Bronchial epithelial cell (primary cell): ENCODE results near the gene NDUFA12. TPM values are rescaled to one million over a fixed set of nuclear protein-coding genes. Genes with fewer than 3 reads are reported as not detected.
A peak's percentile ranks its signal among the peaks of the same experiment; 100 is the strongest.

Experiments
- DNase-seq: peaks from one replicate; pipeline ENCODE4 v3.0.0-alpha.2; 2010; ENCODE audit warnings: low read depth
- FAIRE-seq: peaks from 2 replicates; lab custom pipeline; 2011; peaks lifted over from hg19 to GRCh38; lab: Jason Lieb, UNC
- H3K27me3 ChIP-seq: 2 replicates; pipeline ENCODE4 v1.5.1; 2011; ENCODE audit warnings: low read length; ENCODE audit not compliant: control insufficient read depth, insufficient read depth
- H3K36me3 ChIP-seq: 2 replicates; pipeline ENCODE4 v1.5.1; 2011; ENCODE audit warnings: low read length; ENCODE audit not compliant: control insufficient read depth, insufficient read depth
- H3K4me3 ChIP-seq: 2 replicates; pipeline ENCODE4 v1.5.1; 2011; ENCODE audit warnings: mild to moderate bottlenecking, low read depth, low read length, control low read depth
- CTCF ChIP-seq: IDR thresholded peaks from 2 replicates; pipeline ENCODE4 v1.5.1; 2011; ENCODE audit warnings: mild to moderate bottlenecking, moderate library complexity, low read length, control low read depth, inconsistent platforms; ENCODE audit not compliant: insufficient read depth, severe bottlenecking
- total RNA-seq: library from RNA; depleted of rRNA; stranded (reverse); fragments of >200 nt; gene quantifications from 2 replicates; pipeline ENCODE4 v1.2.1, GENCODE V29; 2014

Gene NDUFA12
- total RNA-seq, 1 donor from 2014 or later, result 173 TPM

DNA sequence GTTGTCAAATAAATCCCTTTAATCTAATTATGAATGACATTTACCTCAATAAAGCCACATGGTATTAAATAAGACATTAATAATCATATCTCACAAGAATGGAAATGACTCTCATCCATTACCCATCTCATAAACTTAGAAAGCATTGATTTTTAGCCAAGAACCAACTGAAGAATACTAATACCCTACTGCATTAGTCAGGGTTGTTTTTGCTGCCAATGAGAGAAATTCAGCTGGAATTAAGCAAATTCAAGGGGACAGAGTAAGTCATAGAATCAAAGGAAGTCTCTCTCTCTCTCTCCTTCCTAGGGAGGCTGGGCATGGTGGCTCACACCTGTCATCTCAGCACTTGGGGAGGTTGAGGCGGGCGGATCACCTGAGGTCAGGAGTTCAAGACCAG, 41.6 kb downstream of the NDUFA12 start:
- no peaks in the 10 kb centered on the region for H3K36me3 ChIP-seq
- no peak for FAIRE-seq
- no peaks in the 10 kb centered on the region for H3K27me3 ChIP-seq
- TF ChIP-seq CTCF, result no peak
- no peak for DNase-seq
- no peak overlapping the region for H3K4me3 ChIP-seq

- Histone ChIP-seq H3K36me3 (no peaks in the 10 kb centered on the region), H3K27me3 (no peaks in the 10 kb centered on the region), H3K4me3 (no peak overlapping the region)
- no peak for FAIRE-seq
- DNase-seq, result no peak
- no peak for TF ChIP-seq CTCF
Measured at GRCh38 chr12:94961256-94961824, 42.2 kb downstream of the NDUFA12 start.

- H3K27me3 ChIP-seq, result no peaks in the 10 kb centered on the region
- H3K36me3 ChIP-seq, result no peaks in the 10 kb centered on the region
- DNase-seq (no peak), FAIRE-seq (no peak)
- no peak for TF ChIP-seq CTCF
- no peak overlapping the region for H3K4me3 ChIP-seq
Measured at GRCh38 chr12:94957006-94957405, 46.5 kb downstream of the NDUFA12 start.

DNA sequence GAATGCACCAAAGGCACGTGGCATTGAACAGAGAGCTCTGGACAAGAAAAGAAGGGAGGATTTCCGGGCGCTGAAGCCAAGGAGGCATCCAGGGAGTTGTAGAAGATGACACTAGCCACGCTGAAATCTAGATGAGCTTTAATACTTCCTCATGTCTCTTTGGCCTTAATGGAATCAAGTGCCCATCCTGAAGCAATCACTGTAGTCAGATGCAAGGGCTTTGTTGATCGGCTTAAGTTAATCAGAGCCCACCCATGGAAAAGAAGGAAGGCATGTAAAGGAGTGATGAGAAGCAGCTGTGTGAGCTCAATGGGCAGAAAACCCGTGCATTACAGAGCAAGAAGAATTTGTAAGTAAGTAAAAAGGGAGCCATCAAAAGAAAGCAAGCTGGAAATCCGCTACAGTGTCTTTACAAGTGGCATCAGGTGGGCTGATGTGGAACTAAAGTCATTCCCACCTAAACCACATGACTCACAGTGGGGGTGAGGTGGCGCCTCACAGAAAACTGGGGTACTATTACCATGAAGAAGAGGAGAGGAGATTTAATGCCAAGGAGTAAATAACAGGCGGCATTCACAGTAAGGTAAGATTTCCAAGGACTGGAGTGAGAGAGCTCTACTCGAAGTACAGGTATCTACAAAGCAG, 48.4 kb downstream of the NDUFA12 start:
- Histone ChIP-seq H3K36me3 (no peaks in the 10 kb centered on the region), H3K4me3 (no peak overlapping the region), H3K27me3 (no peaks in the 10 kb centered on the region)
- no peak for DNase-seq
- no peak for TF ChIP-seq CTCF
- FAIRE-seq, result no peak

- DNase-seq, result peak; percentile 95
- Histone ChIP-seq H3K4me3 (no peak overlapping the region), H3K36me3 (no peaks in the 10 kb centered on the region), H3K27me3 (no peaks in the 10 kb centered on the region)
- peak; percentile 99 for FAIRE-seq
- TF ChIP-seq CTCF, result no peak
Measured at GRCh38 chr12:94954029-94954685, 49.3 kb downstream of the NDUFA12 start.
